ENCODE results near the gene RSPH3. TPM values are rescaled to one million over a fixed set of nuclear protein-coding genes. Genes with fewer than 3 reads are reported as not detected.
A peak's percentile ranks its signal among the peaks of the same experiment; 100 is the strongest.
"Not testable (repeated sequence)": the region's sequence is repeated elsewhere in the genome, so short reads cannot be mapped to it uniquely, and the experiment has no call there.

Gene RSPH3
- total RNA-seq (2014; rRNA removed; shearing (Covaris generic)), result 3.3 and 5.4 TPM in 2 replicates

GRCh38 chr6:158999666-159000403, at the start of gene RSPH3:
Gene RSPH3, minus strand, starts transcription at chr6:159000202. Its CDS starts 652 bp downstream, at chr6:158999550.
- DNase-seq (ENCODE audit: low read depth), result peak; percentile 93

GRCh38 chr6:159047891-159048685, 48.1 kb upstream of the RSPH3 start:
- DNase-seq (ENCODE audit: low read depth), result no peak

GRCh38 chr6:159045801-159046200, 45.8 kb upstream of the RSPH3 start:
- no peak for DNase-seq (ENCODE audit: low read depth)

GRCh38 chr6:159044899-159045727, 45.1 kb upstream of the RSPH3 start, which contains the start of gene TAGAP:
Gene TAGAP, minus strand, starts transcription at chr6:159044991. Its CDS starts 845 bp downstream, at chr6:159044146.
- no peak for DNase-seq (ENCODE audit: low read depth)

GRCh38 chr6:159043947-159044346, 43.9 kb upstream of the RSPH3 start:
- DNase-seq (ENCODE audit: low read depth), result no peak

GRCh38 chr6:159043251-159043650, 43.2 kb upstream of the RSPH3 start:
- no peak for DNase-seq (ENCODE audit: low read depth)

GRCh38 chr6:159042826-159043181, 42.8 kb upstream of the RSPH3 start:
- DNase-seq (ENCODE audit: low read depth), result no peak

GRCh38 chr6:159042003-159042825, 42.2 kb upstream of the RSPH3 start:
- DNase-seq (ENCODE audit: low read depth), result peak; percentile 44

- no peak for DNase-seq (ENCODE audit: low read depth)
Measured at GRCh38 chr6:159041181-159041580, 41.2 kb upstream of the RSPH3 start.

GRCh38 chr6:159039885-159040258, 39.9 kb upstream of the RSPH3 start:
- DNase-seq (ENCODE audit: low read depth), result no peak

- no peak for DNase-seq (ENCODE audit: low read depth)
Measured at GRCh38 chr6:159038914-159039884, 39.2 kb upstream of the RSPH3 start.

GRCh38 chr6:159038318-159038717, 38.3 kb upstream of the RSPH3 start:
- not testable (repeated sequence) for DNase-seq (ENCODE audit: low read depth)

GRCh38 chr6:159037756-159038290, 37.8 kb upstream of the RSPH3 start:
- no peak for DNase-seq (ENCODE audit: low read depth)

GRCh38 chr6:159036673-159037072, 36.7 kb upstream of the RSPH3 start:
- DNase-seq (ENCODE audit: low read depth), result no peak

GRCh38 chr6:159035891-159036290, 35.9 kb upstream of the RSPH3 start:
- no peak for DNase-seq (ENCODE audit: low read depth)

GRCh38 chr6:159033160-159034049, 33.4 kb upstream of the RSPH3 start:
- no peak for DNase-seq (ENCODE audit: low read depth)

GRCh38 chr6:159031846-159032245, 31.8 kb upstream of the RSPH3 start:
- DNase-seq (ENCODE audit: low read depth), result no peak

- DNase-seq (ENCODE audit: low read depth), result no peak
Measured at GRCh38 chr6:159030168-159030567, 30.2 kb upstream of the RSPH3 start.

GRCh38 chr6:159025224-159025623, 25.2 kb upstream of the RSPH3 start:
- not testable (repeated sequence) for DNase-seq (ENCODE audit: low read depth)
